GM12878 (cell line): Measurements from ENCODE around the gene PPP1R3G. TPM values are rescaled to one million over a fixed set of nuclear protein-coding genes. Genes with fewer than 3 reads are reported as not detected.

ENCODE experiments used
- ATAC-seq: fragments of 200-7000 bp; cut with Tn5 transposase; 3 replicates; pipeline ENCODE4 v1.9.1; 2020; ENCODE audit warnings: mild to moderate bottlenecking, moderate library complexity
- BruUV-seq: library from RNA; stranded (reverse); fragments of 400-500 nt; replicated peaks from 2 replicates; lab custom pipeline; 2021; lab: Mats Ljungman, UMichigan
- CTCF ChIA-PET: fragments of 300-600 bp; sonication (Branson Sonifier 250); formaldehyde crosslinking; extraction: SDS; loops from one replicate; lab custom pipeline; 2021; ENCODE audit warnings: inconsistent platforms; lab: Yijun Ruan, JAX
- POLR2A ChIA-PET: fragments of 350-600 bp; formaldehyde crosslinking; extraction: SDS; loops from one replicate; lab custom pipeline; 2021; ENCODE audit warnings: inconsistent platforms; lab: Charles Lee
- RAD21 ChIA-PET: fragments of 300-600 bp; sonication (Branson Sonifier 250); formaldehyde crosslinking; loops from one replicate; lab custom pipeline; 2023; ENCODE audit warnings: antibody characterized with exemption; ENCODE audit not compliant: unreplicated experiment; lab: Charles Lee
- SMC1A ChIA-PET: fragments of 300-600 bp; sonication (Branson Sonifier 250); formaldehyde crosslinking; loops from one replicate; lab custom pipeline; 2023; ENCODE audit not compliant: unreplicated experiment, uncharacterized antibody; lab: Charles Lee
- DNase-seq: peaks from one replicate; pipeline ENCODE4 v3.0.0-alpha.2; 2011; ENCODE audit warnings: low read depth, low spot score
- FAIRE-seq: peaks from 3 replicates; lab custom pipeline; 2011; peaks lifted over from hg19 to GRCh38; lab: Jason Lieb, UNC
- H2AFZ ChIP-seq: 2 replicates; pipeline ENCODE4 v1.6.0; 2011; ENCODE audit warnings: low read depth, low read length, control low read depth; ENCODE audit not compliant: control insufficient read depth
- H3K27ac ChIP-seq: 2 replicates; pipeline ENCODE4 v1.5.1; 2011; ENCODE audit warnings: control low read depth; ENCODE audit not compliant: control insufficient read depth, insufficient read depth
- H3K27me3 ChIP-seq, 2 experiments: replicated peaks in 1 of 2; 2 replicates each; pipeline versions ENCODE4 v1.6.0 to v1.6.1; 2011; ENCODE audit warnings: low read length in 1 of 2; ENCODE audit not compliant: control insufficient read depth in 2 of 2, insufficient read depth in 2 of 2
- H3K36me3 ChIP-seq, 2 experiments: 2 replicates each; pipeline ENCODE4 v1.5.1; 2011; ENCODE audit warnings: low read length in 1 of 2; ENCODE audit not compliant: control insufficient read depth in 2 of 2, insufficient read depth in 2 of 2
- H3K4me1 ChIP-seq: 2 replicates; pipeline ENCODE4 v1.6.1; 2011; ENCODE audit warnings: mild to moderate bottlenecking, low read length, moderate library complexity, mixed read lengths; ENCODE audit not compliant: control insufficient read depth, insufficient read depth
- H3K4me2 ChIP-seq: 2 replicates; pipeline ENCODE4 v1.6.0; 2011; ENCODE audit warnings: control low read depth; ENCODE audit not compliant: control insufficient read depth, insufficient read depth
- H3K4me3 ChIP-seq: fragments of 200-600 bp; sonication (generic); 2 replicates; pipeline ENCODE4 v1.5.1; 2016
- H3K79me2 ChIP-seq: 2 replicates; pipeline ENCODE4 v1.6.0; 2011; ENCODE audit warnings: low read length; ENCODE audit not compliant: control insufficient read depth, insufficient read depth
- H3K9ac ChIP-seq: 2 replicates; pipeline ENCODE4 v1.8.0; 2011; ENCODE audit warnings: low read length, control low read depth, mixed read lengths; ENCODE audit not compliant: control insufficient read depth, insufficient read depth
- H3K9me3 ChIP-seq: replicated peaks from 3 replicates; pipeline ENCODE4 v1.5.1; 2011; ENCODE audit warnings: mild to moderate bottlenecking, low read length; ENCODE audit not compliant: control insufficient read depth, insufficient read depth
- H4K20me1 ChIP-seq: 2 replicates; pipeline ENCODE4 v1.6.0; 2011; ENCODE audit not compliant: control insufficient read depth, insufficient read depth
- ATF2 ChIP-seq: IDR thresholded peaks from 2 replicates; pipeline ENCODE4 v1.6.1; 2012; ENCODE audit warnings: low read length, inconsistent platforms
- BMI1 ChIP-seq: fragments of 450-650 bp; IDR thresholded peaks from 2 replicates; pipeline ENCODE4 v1.6.1; 2016; ENCODE audit warnings: mild to moderate bottlenecking, moderate library complexity, borderline replicate concordance
- IKZF2 ChIP-seq, 2 experiments: fragments of 450-650 bp; IDR thresholded peaks; 2 replicates each; pipeline ENCODE4 v1.6.1; 2017; ENCODE audit warnings: mild to moderate bottlenecking in 2 of 2, moderate library complexity in 2 of 2
- MYC ChIP-seq: IDR thresholded peaks from 2 replicates; pipeline ENCODE4 v1.6.1; 2011; ENCODE audit warnings: mild to moderate bottlenecking, low read length, moderate library complexity, inconsistent platforms; ENCODE audit not compliant: insufficient read depth, insufficient replicate concordance, insufficient read length, severe bottlenecking
- POLR2AphosphoS2 ChIP-seq: IDR thresholded peaks from 2 replicates; pipeline ENCODE4 v1.6.1; 2011; ENCODE audit warnings: low read depth, mild to moderate bottlenecking, low read length, improper control_type of control experiment, moderate library complexity
- RCOR1 ChIP-seq: conservative IDR thresholded peaks from 2 replicates; pipeline ENCODE4 v1.6.1; 2012; ENCODE audit warnings: low read depth, low read length, improper control_type of control experiment
- RELB ChIP-seq: fragments of 450-650 bp; IDR thresholded peaks from 2 replicates; pipeline ENCODE4 v1.6.1; 2017; ENCODE audit warnings: low read depth, mild to moderate bottlenecking, moderate library complexity
- SMARCA5 ChIP-seq: fragments of 450-650 bp; IDR thresholded peaks from 2 replicates; pipeline ENCODE4 v1.6.1; 2017; ENCODE audit warnings: mild to moderate bottlenecking
- YY1 ChIP-seq: IDR thresholded peaks from 2 replicates; pipeline ENCODE4 v1.6.1; 2011; ENCODE audit warnings: low read depth, mild to moderate bottlenecking, low read length
- WGBS: methylation state at CpG from one replicate; pipeline ENCODE4 v1.1.6; 2016; ENCODE audit warnings: low lambda C conversion rate; ENCODE audit not compliant: insufficient replicate concordance, insufficient coverage; ENCODE audit errors: missing lambda C conversion rate; 5-methylcytosine and 5-hydroxymethylcytosine counted together
- in situ Hi-C: fragments of 300-500 bp; cut with MboI; formaldehyde crosslinking; loops from 9 replicates; pipeline ENCODE4 v1.14.3; 2018; ENCODE audit warnings: mixed read lengths
- intact Hi-C: fragments of 100-400 bp; cut with micrococcal nuclease; formaldehyde crosslinking; loops from one replicate; pipeline ENCODE4 v1.14.2; 2022; ENCODE audit not compliant: unreplicated experiment
- polyA plus RNA-seq, 11 experiments: library from polyadenylated mRNA; depleted of rRNA in 4 of 11; unstranded in 6 of 11; stranded (reverse) in 5 of 11; fragments of >200 nt; fragmentation: Nextera tagmentation in 4 of 11; fragmentation: Illumina TruSeq in 1 of 11; extraction: Ambion mirVana in 4 of 11; extraction: Trizol in 1 of 11; gene quantifications; 1 replicate in 1 of 11; 2 replicates in 10 of 11; pipeline versions ENCODE4 v1.2.1 to v1.2.3, GENCODE V29; 2011 to 2016; ENCODE audit warnings: inconsistent platforms in 2 of 11, missing spikeins in 2 of 11, low read depth in 1 of 11
- total RNA-seq, 4 experiments: library from RNA; depleted of rRNA in 3 of 4; stranded (reverse); fragments of >200 nt in 3 of 4; fragmentation: Illumina TruSeq in 1 of 4; extraction: Trizol in 1 of 4; gene quantifications; 2 replicates each; pipeline versions ENCODE4 v1.2.1 to v1.2.3, GENCODE V29; 2013 to 2021

The PPP1R3G gene
- total and polyA plus RNA-seq, 10 of the 15 experiments (the other 5 are each of a cell fraction or from before 2014, with no cell fraction given): 0.01 to 0.10 (median 0.04) TPM; not detected in 4

- intact Hi-C loops (no loop called here), in situ Hi-C loops (no loop called here)
- Histone ChIP-seq H3K9me3 (no peaks in the 10 kb centered on the region), H3K36me3 (no peaks in the 10 kb centered on the region), H3K79me2 (no peaks in the 10 kb centered on the region), H4K20me1 (no peaks in the 10 kb centered on the region), H3K27ac (no peak overlapping the region), H3K9ac (no peak overlapping the region), H3K27me3 (no peaks in the 10 kb centered on the region), H3K4me3 (no peak overlapping the region), H2AFZ (no peak overlapping the region), H3K4me2 (no peak overlapping the region), H3K4me1 (no peaks in the 10 kb centered on the region)
- no peak for DNase-seq
- WGBS: 91% methylated on average over 13 of the region's 13 CpGs
- ATAC-seq: no peak
- ChIA-PET SMC1A (no interaction called here), RAD21 (no interaction called here), CTCF (no interaction called here), POLR2A (no interaction called here)
- FAIRE-seq: no peak
- no TSS peak for BruUV-seq
- TF ChIP-seq IKZF2 (IDR thresholded peaks at IDR 0.05) (no peak), MYC (no peak), BMI1 (no peak), RELB (no peak), ATF2 (no peak), POLR2AphosphoS2 (no peak), YY1 (no peak), RCOR1 (no peak), SMARCA5 (no peak)
Measured at GRCh38 chr6:5113096-5113495, 28.0 kb downstream of the PPP1R3G start.
